MM.1S (cell line): Measurements from ENCODE around the gene MTCH1.

Experiments
- CTCF ChIP-seq: fragments of 300-600 bp; sonication (generic); IDR thresholded peaks from 2 replicates; pipeline ENCODE4 v1.5.1; 2016; ENCODE audit warnings: antibody characterized with exemption, low read length, mixed read lengths
- EZH2phosphoT487 ChIP-seq: fragments of 300-600 bp; sonication (generic); IDR thresholded peaks from 2 replicates; pipeline ENCODE4 v1.6.1; 2018; ENCODE audit warnings: antibody characterized with exemption, low read length

- no peak for TF ChIP-seq CTCF
- TF ChIP-seq EZH2phosphoT487: no peak
These were observed 7.3 kb downstream of the MTCH1 start for GRCh38 chr6:36978421-36979346.
